ENCODE results near the gene UBE2QL1. TPM values are rescaled to one million over a fixed set of nuclear protein-coding genes. Genes with fewer than 3 reads are reported as not detected.

Gene UBE2QL1
- total RNA-seq, 3 donors from 2014 or later: 0.44 to 1.8 (median 1.6) TPM

GRCh38 chr5:6424700-6425099 is 24.0 kb upstream of the UBE2QL1 start:
- Histone ChIP-seq H3K4me3 (no peak overlapping the region), H3K27me3 (no peaks in the 10 kb centered on the region), H3K4me1 (no peaks in the 10 kb centered on the region), H3K9me3 (no peaks in the 10 kb centered on the region), H3K36me3 (no peaks in the 10 kb centered on the region), H3K27ac (no peak overlapping the region)
- TF ChIP-seq POLR2A (IDR thresholded peaks at IDR 0.05) (no peak), POLR2AphosphoS5 (IDR thresholded peaks at IDR 0.05) (no peak)
- DNase-seq (ENCODE audit: low spot score in 2 of 2): no peak
- intact Hi-C loops (cut with DNase I; ENCODE audit: low total_unique reads): no loop called here

- no peaks in the 10 kb centered on the region for H3K4me1 ChIP-seq
- TF ChIP-seq CTCF (IDR thresholded peaks at IDR 0.05) (no peak), POLR2AphosphoS5 (IDR thresholded peaks at IDR 0.05) (no peak), POLR2A (IDR thresholded peaks at IDR 0.05) (no peak)
- H3K9me3 ChIP-seq: no peaks in the 10 kb centered on the region
- no peaks in the 10 kb centered on the region for H3K36me3 ChIP-seq
- H3K4me3 ChIP-seq: no peak overlapping the region
- H3K27me3 ChIP-seq: peaks cover 0 to 4% of the 10 kb centered on the region in 2 donors
- no peak for DNase-seq (ENCODE audit: low spot score in 2 of 2)
- intact Hi-C loops (cut with DNase I; ENCODE audit: low total_unique reads): no loop called here
- no peak overlapping the region for H3K27ac ChIP-seq
Measured at GRCh38 chr5:6427694-6428093, 21.0 kb upstream of the UBE2QL1 start.

- H3K27me3 ChIP-seq: peaks cover 0 to 10% of the 10 kb centered on the region in 2 donors
- intact Hi-C loops (cut with DNase I; ENCODE audit: low total_unique reads): no loop called here
- H3K4me1 ChIP-seq: no peaks in the 10 kb centered on the region
- H3K36me3 ChIP-seq: no peaks in the 10 kb centered on the region
- TF ChIP-seq CTCF (IDR thresholded peaks at IDR 0.05) (no peak), POLR2A (IDR thresholded peaks at IDR 0.05) (no peak), POLR2AphosphoS5 (IDR thresholded peaks at IDR 0.05) (no peak)
- H3K4me3 ChIP-seq: no peak overlapping the region
- H3K27ac ChIP-seq: no peak overlapping the region
- no peaks in the 10 kb centered on the region for H3K9me3 ChIP-seq
- peak in 1 of 2 donors; percentile 30 for DNase-seq (ENCODE audit: low spot score in 2 of 2)
Measured at GRCh38 chr5:6430418-6431028, 18.1 kb upstream of the UBE2QL1 start.

- no peaks in the 10 kb centered on the region for H3K36me3 ChIP-seq
- no peak overlapping the region for H3K4me3 ChIP-seq
- H3K27me3 ChIP-seq: peaks cover 0 to 10% of the 10 kb centered on the region in 2 donors
- no peak overlapping the region for H3K27ac ChIP-seq
- intact Hi-C loops (cut with DNase I; ENCODE audit: low total_unique reads): no loop called here
- no peaks in the 10 kb centered on the region for H3K9me3 ChIP-seq
- H3K4me1 ChIP-seq: no peaks in the 10 kb centered on the region
- no peak for TF ChIP-seq POLR2AphosphoS5 (IDR thresholded peaks at IDR 0.05)
- no peak for TF ChIP-seq CTCF (IDR thresholded peaks at IDR 0.05)
- no peak for TF ChIP-seq POLR2A (IDR thresholded peaks at IDR 0.05)
- no peak for DNase-seq (ENCODE audit: low spot score in 2 of 2)
Measured at GRCh38 chr5:6431214-6432195, 17.2 kb upstream of the UBE2QL1 start.

- H3K4me1 ChIP-seq: no peaks in the 10 kb centered on the region
- intact Hi-C loops (cut with DNase I; ENCODE audit: low total_unique reads): no loop called here
- TF ChIP-seq POLR2A (IDR thresholded peaks at IDR 0.05) (no peak), POLR2AphosphoS5 (IDR thresholded peaks at IDR 0.05) (no peak), CTCF (IDR thresholded peaks at IDR 0.05) (no peak)
Measured at GRCh38 chr5:6432206-6432605, 16.5 kb upstream of the UBE2QL1 start.

More at GRCh38 chr5:6432206-6432605, 16.5 kb upstream of the UBE2QL1 start:
- DNase-seq (ENCODE audit: low spot score in 2 of 2): no peak
- H3K36me3 ChIP-seq: no peaks in the 10 kb centered on the region
- H3K9me3 ChIP-seq: no peaks in the 10 kb centered on the region
- H3K4me3 ChIP-seq: no peak overlapping the region
- no peak overlapping the region for H3K27ac ChIP-seq
- H3K27me3 ChIP-seq: peaks cover 0 to 10% of the 10 kb centered on the region in 2 donors
